Retinal pigment epithelial cell (primary cell): ENCODE results near the gene COL4A1.

Source experiments
- DNase-seq: peaks from one replicate; pipeline ENCODE4 v3.0.0-alpha.2; 2010; ENCODE audit warnings: low read depth
- H3K4me3 ChIP-seq: 2 replicates; pipeline ENCODE4 v1.5.1; 2011; ENCODE audit warnings: mild to moderate bottlenecking, low read length, control low read depth, moderate library complexity
- CTCF ChIP-seq: conservative IDR thresholded peaks from 2 replicates; pipeline ENCODE4 v1.5.1; 2011; ENCODE audit warnings: low read depth, low read length, control low read depth, inconsistent platforms

The COL4A1 gene

GRCh38 chr13:110173247-110173818, 133.6 kb downstream of the COL4A1 start:
- DNase-seq: no peak
- no peak for TF ChIP-seq CTCF
- H3K4me3 ChIP-seq: no peak overlapping the region

GRCh38 chr13:110170882-110171281, 136.1 kb downstream of the COL4A1 start:
- no peak for TF ChIP-seq CTCF
- no peak for DNase-seq
- H3K4me3 ChIP-seq: no peak overlapping the region

GRCh38 chr13:110170020-110170790, 136.8 kb downstream of the COL4A1 start:
- H3K4me3 ChIP-seq: no peak overlapping the region
- TF ChIP-seq CTCF: no peak
- no peak for DNase-seq

- TF ChIP-seq CTCF: no peak
- no peak for DNase-seq
- H3K4me3 ChIP-seq: no peak overlapping the region
Observed at GRCh38 chr13:110168999-110169933, 137.7 kb downstream of the COL4A1 start.

- TF ChIP-seq CTCF: no peak
- H3K4me3 ChIP-seq: no peak overlapping the region
- DNase-seq: no peak
Observed at GRCh38 chr13:110166598-110166997, 140.4 kb downstream of the COL4A1 start.

- no peak for DNase-seq
- no peak for TF ChIP-seq CTCF
- H3K4me3 ChIP-seq: no peak overlapping the region
Observed at GRCh38 chr13:110164706-110165105, 142.3 kb downstream of the COL4A1 start.
